ENCODE measurements around the gene LRP5.
"Not testable (repeated sequence)": the region's sequence is repeated elsewhere in the genome, so short reads cannot be mapped to it uniquely, and the experiment has no call there.

Gene LRP5

DNA sequence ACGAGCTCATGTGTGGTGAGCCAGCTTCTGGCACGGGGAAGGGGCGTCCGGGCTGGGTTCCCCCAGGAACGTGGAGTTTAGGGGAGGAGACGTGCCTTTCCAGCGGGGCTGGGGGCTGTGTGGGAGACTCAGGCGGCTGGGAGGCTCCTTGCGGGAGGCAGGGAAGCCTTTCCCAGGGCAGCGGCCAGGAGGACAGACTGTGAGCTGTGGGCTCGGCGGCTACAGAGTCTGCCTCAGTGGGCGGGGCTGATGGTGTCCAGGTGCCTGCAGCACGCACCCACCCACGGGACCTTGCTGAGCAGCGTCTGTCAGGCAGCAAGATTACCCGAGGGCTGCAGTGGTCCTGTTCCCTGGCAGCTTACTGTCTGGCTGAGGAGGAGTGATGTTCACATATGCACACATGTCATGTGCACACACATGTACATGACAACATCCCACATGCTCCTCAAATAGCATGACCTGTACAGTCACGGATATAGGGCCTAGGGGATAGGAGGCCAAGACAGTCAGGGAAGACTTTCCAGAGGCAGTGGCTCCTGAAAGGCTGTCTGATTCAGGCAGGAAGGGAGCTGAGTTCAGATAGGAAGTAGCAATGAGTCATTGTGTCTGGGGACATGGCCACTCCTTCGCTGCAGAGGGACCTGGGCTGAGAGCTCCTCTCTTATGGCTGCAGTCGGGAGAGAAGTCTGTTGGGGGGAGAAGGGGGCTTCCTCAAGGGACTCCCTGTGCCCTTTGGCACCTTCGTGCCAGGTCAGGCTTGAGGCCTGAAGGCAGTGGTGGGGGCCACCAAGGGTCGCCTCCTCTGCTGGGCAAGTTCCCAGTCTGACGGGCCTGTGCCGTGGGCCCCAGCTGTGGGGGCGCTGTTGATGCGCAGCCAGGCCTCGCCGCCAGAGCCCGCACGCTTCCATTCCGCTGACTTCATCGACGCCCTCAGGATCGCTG, 124.9 kb downstream of the LRP5 start:
- peak; percentile 52 for DNase-seq (ENCODE audit: insufficient read length, low spot score)
- peak; percentile 80 for FAIRE-seq

DNA sequence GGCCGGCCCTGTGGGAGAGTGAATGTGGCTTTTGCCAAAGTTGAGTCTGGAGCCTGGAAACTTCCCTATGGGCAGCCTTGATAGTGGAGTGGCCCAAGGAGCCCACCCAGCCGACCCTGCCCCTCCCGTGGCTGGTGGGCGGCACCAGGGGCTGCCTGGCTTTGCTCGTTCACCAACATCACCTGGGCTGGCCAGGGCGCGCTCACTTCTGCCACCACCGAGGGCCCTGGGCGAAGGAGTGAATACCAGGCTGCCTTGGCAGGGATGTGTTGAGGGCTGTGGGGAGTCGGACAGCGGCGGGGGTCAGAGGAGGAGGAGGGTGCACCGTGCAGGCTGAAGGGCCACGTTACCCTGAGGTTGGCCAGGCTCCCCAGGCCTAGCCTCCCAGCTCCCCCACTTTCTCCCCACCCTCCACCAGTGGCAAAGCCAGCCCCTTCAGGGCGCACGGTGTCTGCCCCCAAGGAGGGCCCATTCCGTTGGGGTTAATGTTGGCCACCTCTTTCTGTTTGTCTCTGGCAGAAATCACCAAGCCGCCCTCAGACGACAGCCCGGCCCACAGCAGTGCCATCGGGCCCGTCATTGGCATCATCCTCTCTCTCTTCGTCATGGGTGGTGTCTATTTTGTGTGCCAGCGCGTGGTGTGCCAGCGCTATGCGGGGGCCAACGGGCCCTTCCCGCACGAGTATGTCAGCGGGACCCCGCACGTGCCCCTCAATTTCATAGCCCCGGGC, 125.7 kb downstream of the LRP5 start:
- DNase-seq (ENCODE audit: insufficient read length, low spot score) = no peak
- FAIRE-seq = no peak

DNA sequence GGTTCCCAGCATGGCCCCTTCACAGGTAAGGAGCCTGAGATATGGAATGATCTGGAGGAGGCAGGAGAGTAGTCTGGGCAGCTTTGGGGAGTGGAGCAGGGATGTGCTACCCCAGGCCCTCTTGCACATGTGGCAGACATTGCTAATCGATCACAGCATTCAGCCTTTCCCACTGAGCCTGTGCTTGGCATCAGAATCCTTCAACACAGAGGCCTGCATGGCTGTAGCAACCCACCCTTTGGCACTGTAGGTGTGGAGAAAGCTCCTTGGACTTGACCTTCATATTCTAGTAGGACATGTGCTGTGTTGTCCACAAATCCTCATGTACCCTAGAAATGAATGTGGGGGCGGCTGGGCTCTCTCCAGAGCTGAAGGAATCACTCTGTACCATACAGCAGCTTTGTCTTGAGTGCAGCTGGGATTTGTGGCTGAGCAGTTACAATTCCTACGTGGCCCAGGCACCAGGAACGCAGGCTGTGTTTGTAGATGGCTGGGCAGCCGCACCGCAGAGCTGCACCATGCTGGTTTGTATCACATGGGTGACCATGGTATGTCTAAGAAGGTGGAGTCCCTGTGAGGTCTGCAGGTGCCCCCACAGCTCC, 126.4 kb downstream of the LRP5 start:
- DNase-seq (ENCODE audit: insufficient read length, low spot score) = no peak
- no peak for FAIRE-seq

DNA sequence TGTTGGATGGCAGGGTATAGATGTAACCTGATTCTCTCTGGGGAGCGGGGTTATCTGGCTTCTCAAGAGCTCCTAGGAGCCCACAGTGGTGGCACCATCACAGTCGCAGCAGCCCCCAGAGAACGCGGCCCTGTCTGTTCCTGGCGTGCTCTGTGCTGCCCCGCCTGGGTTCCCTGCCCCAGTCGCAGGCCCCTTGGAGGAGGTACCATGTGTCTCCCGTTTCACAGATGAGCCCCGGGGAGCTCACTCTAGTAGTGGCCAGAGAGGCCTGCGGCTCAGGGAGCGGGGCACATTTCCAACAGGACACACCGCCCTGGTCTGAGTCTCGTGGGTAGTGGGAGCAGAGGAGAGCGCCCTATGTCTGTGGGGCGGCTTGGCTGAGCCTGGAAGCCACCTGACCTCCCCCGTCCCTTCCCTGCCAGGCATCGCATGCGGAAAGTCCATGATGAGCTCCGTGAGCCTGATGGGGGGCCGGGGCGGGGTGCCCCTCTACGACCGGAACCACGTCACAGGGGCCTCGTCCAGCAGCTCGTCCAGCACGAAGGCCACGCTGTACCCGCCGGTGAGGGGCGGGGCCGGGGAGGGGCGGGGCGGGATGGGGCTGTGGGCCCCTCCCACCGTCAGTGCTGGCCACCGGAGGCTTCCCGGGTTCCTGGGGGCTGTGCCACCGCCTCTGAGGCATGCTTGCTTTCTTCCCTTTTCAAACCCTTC, 127.1 kb downstream of the LRP5 start:
- DNase-seq (ENCODE audit: insufficient read length, low spot score) (no peak), FAIRE-seq (no peak)

DNA sequence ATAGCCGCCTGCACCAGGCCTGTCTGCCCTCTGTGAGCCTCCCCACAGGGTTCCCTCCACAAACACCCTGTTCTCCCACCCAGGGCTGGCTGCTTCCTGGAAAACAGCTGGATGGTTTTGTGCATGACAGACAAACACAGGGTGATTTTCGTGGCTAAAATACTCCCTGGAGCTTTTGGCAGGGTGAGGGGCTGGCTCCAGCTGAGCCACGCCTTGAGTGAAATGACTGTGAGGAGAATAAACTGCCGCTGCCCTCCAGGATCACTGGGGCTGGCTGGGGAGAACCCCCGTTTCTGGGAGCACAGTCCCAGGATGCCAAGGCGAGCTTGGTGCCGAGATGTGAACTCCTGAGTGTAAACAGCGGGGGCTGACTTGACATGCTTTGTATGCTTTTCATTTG, 127.8 kb downstream of the LRP5 start:
- DNase-seq (ENCODE audit: insufficient read length, low spot score) = no peak
- no peak for FAIRE-seq

DNA sequence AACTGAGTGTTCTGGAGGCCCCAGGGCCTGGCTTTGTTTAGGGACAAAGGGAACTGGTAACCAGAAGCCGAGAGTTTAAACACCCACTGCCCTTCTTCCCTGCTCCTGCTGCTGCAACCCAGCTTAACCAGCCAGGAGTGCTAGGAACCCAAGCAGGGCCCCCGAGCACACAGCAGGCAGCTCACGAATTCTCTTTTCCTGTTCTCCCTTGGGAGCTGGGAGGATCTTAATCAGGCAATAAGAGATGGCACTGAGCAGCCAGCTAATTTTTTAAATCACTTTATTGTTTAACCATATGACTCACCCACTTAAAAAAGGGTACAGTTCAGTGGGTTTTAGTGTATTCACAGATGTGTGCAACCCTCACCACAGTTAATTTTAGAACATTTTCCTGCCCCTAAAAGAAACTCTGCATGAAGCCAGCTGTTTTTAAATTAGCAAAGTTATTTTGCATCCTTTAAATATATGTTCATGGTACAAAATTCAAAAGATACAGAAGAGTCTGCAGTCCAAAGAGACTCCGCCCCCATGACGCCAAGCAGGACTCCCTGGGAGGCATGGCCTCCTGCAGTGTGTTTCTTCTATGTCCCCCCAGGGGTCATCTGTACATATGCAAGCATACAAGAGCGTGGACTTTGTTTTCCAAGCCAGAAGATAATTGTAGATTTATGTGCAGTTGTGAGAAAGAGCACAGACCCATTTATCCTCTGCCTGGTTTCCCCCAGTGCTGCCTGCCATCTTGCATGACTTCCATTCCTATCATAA, 129.3 kb downstream of the LRP5 start:
- no peak for DNase-seq (ENCODE audit: insufficient read length, low spot score)
- no peak for FAIRE-seq

DNA sequence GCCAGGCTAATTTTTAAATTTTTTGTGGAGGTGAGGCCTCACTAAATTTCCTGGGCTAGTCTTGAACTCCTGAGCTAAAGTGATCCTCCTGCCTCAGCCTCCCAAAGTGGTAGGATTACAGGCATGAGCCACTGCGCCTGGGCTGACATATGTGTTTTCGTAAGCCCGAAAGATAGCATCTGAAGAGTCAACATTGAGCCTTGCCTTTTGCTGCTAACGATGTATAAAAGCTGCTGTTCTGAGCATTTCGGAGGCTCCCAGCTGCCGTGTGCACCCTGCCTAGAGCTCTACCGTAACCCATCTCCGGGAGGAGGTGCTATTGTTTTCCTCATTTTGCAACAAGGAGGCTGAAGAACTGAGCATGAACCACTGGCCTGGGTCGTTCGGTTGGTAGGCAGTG, 130.0 kb downstream of the LRP5 start:
- no peak for DNase-seq (ENCODE audit: insufficient read length, low spot score)
- no peak for FAIRE-seq

DNA sequence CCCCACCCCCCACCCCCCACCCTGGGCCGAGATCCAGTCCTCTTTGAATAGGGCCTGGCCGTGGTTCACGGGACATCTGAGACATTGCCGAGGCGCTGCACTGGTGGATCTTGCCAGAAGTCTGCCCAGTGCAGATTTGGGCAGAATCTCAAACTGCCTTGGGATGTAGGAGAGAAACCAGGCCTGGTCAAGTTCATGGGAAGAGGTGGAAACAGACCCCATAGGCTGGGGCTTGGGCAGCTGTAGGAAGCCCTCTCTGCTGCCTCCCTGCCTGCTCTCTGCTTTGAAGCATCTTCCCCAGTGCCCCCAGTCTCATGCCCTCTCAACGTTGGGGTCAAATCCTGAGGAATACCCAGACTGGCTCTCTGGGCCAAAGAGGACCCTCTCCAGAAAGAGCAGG, 132.2 kb downstream of the LRP5 start:
- DNase-seq (ENCODE audit: insufficient read length, low spot score) (no peak), FAIRE-seq (no peak)

DNA sequence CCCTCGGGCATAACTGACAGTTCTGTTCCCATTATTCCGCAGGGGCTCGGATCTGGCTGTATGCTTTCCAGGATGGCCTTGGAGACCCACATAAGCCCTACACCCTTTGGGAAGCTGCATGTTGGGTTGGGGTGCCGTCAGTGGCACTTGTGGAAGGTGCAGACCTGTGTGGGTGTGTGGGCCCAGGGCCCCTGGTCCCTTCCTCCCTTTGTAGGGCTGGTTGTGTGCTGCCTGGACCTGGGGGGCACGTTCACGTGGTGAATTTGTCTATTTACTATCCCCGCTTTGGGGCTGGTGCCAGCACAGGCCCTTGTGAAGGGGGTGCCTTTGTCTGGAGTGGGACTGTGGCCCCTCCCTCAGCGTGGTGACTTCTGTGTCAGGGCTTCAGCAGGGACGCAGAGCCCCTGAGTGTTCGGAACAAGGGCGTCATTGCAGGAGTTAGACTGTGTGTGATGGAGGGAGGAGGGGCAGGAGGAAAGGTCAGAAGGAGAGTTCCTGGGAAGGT, 133.2 kb downstream of the LRP5 start:
- FAIRE-seq = no peak
- DNase-seq (ENCODE audit: insufficient read length, low spot score) = no peak

DNA sequence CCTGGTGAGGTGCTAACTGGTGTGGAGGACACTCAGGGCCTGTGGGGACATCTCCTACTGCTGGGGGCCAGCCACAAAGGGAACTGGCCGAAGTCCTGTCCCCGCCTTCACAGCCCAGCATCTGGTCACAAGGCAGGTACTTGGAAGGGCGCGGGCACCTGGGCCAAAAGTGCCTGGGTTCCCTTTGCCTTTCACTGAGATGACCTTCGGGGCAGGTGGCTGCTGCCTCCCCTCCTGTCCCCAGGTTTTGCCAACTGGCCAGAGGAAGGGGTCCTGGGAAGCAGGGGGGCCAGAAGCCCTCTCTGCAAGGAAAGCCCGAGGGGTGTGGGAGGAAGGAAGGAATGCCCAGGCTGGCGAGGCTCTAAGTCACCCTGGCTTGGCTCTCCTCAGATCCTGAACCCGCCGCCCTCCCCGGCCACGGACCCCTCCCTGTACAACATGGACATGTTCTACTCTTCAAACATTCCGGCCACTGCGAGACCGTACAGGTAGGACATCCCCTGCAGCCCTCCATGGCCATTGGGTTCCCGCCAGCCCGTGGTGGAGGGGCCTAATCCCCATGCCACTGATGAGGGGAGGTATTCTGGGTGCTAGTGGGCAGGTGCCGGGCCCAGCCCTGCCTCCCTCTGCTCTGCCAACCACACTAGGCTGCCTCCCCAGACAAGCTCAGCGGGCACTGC, 133.8 kb downstream of the LRP5 start:
- DNase-seq (ENCODE audit: insufficient read length, low spot score) (no peak), FAIRE-seq (peak; percentile 9)

DNA sequence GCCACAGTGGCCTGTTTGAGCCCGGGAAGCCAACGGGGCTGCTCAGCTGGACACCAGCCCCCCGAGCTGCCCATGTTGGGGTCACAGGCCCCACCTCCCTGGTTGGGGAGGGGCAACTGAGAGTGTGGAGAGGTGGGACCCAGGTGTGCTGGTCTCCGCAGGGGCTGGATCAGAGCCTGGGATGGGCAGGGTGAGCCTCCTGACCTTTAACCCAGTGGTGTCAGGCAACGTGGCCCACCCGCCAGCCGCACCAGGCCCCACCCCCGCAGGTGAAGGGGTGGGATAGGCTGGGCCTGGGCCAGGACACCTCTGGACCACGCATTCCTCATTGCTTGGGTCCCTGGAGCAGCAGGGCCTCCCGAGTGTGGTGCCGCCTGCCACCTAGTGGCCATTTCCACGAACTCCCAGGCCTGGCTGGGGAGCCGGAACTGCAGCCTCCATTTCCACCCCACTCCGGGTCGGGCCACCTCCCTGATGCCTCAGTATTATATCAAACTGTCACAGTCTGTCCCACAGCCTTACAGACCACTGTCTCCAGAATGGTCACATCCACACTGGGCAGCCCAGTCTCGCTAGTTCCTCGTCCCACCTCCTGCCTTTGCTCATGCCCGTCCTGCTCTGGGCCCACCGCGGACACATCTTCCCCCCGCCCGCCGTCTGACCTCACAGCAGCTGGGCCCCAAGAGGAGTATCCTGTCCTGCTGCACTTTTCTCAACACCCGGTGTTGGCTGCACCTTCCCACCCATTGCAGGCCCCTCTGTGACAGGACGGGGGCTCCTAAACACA, 134.8 kb downstream of the LRP5 start:
- DNase-seq (ENCODE audit: insufficient read length, low spot score) = peak; percentile 94
- peak; percentile 97 for FAIRE-seq

DNA sequence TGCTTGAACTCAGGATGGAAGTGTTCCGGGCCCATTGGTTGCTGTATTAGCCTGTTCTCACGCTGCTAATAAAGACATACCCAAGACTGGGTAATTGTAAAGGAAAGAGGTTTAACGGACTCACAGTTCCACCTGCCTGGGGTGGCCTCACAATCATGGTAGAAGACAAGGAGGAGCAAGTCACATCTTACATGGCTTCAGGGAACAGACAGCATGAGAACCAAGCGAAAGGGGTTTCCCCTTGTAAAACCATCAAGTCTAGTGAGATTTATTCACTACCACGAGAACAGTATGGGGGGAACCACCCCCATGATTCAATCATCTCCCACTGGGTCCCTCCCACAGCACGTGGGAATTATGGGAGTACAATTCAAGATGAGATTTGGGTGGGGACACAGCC, 135.5 kb downstream of the LRP5 start:
- DNase-seq (ENCODE audit: insufficient read length, low spot score); FAIRE-seq: not testable (repeated sequence)

DNA sequence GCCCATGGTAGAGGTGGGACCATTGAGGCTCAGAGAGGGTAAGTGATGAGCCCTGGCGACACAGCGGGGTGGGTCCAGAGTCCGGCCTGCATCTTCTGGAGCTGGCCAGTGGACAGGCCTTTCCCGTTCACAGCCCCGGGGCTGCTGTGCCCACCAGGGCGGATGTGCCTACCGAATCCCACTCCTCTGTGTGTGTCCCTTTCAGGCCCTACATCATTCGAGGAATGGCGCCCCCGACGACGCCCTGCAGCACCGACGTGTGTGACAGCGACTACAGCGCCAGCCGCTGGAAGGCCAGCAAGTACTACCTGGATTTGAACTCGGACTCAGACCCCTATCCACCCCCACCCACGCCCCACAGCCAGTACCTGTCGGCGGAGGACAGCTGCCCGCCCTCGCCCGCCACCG, 136.2 kb downstream of the LRP5 start:
- DNase-seq (ENCODE audit: insufficient read length, low spot score) = no peak
- no peak for FAIRE-seq

DNA sequence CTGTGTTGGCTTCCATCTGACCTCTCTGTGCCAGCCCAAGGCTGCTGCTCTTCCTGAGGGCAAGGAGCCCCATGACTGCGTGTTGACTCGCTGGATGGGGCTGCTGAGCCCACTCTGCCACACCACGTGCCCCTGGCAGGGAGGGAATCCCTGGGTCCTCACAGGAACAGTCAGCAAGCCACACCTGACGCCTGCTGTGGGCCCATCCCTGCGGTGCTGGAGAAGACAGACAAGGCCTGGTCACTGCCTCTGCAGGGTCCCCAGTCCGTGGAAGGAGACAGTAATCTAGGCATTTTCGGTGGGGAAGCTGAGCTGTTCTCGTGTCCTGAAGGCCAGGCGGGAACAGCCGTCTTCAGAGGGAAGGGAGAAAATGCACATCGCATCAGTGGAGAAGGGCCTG, 137.6 kb downstream of the LRP5 start:
- FAIRE-seq (no peak), DNase-seq (ENCODE audit: insufficient read length, low spot score) (no peak)

DNA sequence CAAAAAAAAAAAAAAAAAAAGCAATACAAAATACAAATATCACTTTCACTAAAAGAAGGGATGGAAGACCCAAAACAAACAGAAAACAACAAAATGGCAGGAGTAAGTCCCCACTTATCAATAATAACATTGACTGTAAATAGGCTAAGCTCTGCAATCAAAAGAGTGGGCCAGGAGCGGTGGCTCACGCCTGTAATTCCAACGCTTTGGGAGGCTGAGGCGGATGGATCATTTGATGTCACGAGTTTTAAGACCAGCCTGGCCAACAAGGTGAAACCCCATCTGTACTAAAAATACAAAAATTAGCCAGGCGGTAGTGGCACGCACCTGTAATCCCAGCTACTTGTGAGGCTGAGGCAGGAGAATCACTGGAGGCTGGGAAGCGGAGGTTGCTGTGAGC, 138.3 kb downstream of the LRP5 start:
- DNase-seq (ENCODE audit: insufficient read length, low spot score) = no peak

DNA sequence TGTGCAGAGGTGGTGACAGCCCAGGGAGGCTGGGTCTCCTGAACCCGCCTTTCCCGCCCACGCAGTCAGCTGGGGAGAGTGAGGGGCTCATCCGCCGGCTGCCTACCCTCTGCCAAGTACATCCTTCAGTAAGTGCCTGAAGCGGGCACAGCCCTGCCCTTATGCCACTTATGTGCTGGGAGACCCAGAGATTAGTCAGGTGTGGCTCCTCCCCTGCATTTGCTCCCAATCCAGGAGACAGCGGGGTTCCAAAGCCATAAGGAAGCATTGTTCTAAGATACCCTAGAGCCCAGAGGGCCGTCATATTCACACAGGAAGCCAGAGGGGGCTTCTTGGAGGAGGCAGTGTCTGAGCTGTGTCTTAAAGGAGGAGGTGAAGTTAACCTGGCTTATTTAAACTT, 142.4 kb downstream of the LRP5 start:
- DNase-seq (ENCODE audit: insufficient read length, low spot score) (no peak), FAIRE-seq (peak; percentile 54)

More for the DNA sequence above, 138.3 kb downstream of the LRP5 start:
- FAIRE-seq = no peak

DNA sequence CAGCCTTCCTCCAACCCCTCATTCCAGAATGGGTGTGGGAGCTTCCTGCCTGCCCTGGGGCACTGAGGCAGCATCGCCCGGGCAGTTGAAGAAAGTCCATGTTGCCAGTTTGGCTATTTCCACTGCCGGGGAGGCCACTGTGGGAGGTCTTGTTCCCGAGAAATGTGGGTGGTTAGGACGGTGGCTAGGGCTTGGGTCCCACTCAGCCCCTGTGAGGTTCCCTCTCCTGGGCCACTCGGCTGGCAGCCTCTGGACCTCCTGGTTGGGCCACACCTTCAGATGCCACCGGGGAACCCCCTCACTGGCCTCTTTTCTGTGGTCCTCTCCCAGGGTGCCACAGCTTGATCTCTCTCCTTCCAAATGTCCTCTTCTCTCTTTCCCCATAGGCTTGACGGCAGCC, 143.1 kb downstream of the LRP5 start:
- DNase-seq (ENCODE audit: insufficient read length, low spot score) = no peak
- FAIRE-seq = no peak

DNA sequence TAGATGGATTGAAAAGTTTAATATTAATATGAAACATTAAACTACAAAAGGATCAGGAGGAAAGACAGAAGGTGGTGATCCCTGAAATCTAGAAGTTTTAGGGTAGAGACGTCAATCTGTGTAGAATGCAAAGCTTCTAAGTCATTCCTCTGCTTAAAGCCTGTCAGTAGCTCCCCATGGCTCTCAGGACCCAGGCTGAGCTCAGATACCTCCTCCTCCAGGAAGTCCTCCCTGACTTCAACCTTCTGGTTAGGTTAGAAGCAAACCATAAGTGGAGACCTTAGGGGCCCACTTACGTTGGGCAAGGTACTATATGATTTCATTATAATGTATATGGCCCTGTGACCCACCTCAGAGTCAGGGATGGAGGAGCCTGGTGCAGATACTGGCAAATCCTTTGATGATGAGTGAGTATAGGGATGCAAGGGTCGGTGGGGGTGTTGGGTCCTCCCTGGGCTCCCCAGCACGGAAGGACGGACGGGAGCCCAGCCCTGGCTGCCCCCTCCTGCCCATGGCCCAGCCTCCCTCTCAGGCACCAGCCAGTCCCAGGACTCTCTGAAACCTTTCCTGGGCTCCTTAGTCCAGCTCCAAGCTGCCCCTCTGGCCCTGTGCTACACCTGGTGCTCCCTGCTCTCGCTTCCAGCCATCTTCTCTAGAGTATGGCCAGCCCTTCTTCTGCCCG, 145.0 kb downstream of the LRP5 start:
- no peak for FAIRE-seq
- DNase-seq (ENCODE audit: insufficient read length, low spot score) = no peak
